Coronary artery (tissue), 2 donors: Measurements from ENCODE around the gene AK8.

Source experiments
- DNase-seq: peaks from one replicate; pipeline ENCODE4 v3.0.0-alpha.2; 2017; ENCODE audit warnings: low spot score
- H3K27ac ChIP-seq, 2 donors: fragments of 200-600 bp; sonication (generic); one replicate each; pipeline ENCODE4 v1.5.1; 2016 to 2019
- H3K4me3 ChIP-seq: fragments of 200-600 bp; sonication (generic); 2 replicates; pipeline ENCODE4 v1.5.1; 2016; ENCODE audit warnings: mild to moderate bottlenecking, moderate library complexity
- TF ChIP-seq, protein P1 (sequence below): fragments of 200-600 bp; sonication (generic); IDR thresholded peaks from one replicate; pipeline ENCODE4 v1.5.1; 2019; ENCODE audit warnings: antibody characterized with exemption

The AK8 gene

DNA sequence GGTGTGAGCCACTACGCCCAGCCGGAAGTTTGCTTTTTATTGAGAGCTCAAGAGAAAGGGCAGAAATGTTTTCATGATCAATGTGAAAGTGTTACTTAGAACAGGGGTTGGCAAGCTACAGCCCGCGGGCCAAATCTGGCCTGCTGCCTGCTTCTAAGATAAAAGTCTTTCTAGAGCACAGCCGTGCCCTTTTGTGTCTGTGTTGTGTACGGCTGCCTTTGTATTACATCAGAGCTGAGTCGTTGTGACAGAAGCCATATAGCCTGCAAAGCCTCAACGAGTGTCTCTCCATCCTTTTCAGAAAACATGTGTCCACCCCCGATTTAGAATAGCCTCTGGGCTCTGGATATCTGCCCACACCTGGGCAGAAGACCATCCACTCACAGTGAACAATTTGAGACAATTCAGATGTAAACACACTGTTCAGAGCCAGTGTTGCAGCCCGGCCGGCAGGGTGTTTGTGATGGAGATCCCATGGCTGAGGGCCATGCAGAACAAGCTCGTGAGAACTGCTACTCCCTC, 28.8 kb downstream of the AK8 start:
- TF ChIP-seq, protein P1, sequence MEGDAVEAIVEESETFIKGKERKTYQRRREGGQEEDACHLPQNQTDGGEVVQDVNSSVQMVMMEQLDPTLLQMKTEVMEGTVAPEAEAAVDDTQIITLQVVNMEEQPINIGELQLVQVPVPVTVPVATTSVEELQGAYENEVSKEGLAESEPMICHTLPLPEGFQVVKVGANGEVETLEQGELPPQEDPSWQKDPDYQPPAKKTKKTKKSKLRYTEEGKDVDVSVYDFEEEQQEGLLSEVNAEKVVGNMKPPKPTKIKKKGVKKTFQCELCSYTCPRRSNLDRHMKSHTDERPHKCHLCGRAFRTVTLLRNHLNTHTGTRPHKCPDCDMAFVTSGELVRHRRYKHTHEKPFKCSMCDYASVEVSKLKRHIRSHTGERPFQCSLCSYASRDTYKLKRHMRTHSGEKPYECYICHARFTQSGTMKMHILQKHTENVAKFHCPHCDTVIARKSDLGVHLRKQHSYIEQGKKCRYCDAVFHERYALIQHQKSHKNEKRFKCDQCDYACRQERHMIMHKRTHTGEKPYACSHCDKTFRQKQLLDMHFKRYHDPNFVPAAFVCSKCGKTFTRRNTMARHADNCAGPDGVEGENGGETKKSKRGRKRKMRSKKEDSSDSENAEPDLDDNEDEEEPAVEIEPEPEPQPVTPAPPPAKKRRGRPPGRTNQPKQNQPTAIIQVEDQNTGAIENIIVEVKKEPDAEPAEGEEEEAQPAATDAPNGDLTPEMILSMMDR: no peak
- H3K4me3 ChIP-seq: no peak overlapping the region
- DNase-seq: no peak
- H3K27ac ChIP-seq: no peak overlapping the region

DNA sequence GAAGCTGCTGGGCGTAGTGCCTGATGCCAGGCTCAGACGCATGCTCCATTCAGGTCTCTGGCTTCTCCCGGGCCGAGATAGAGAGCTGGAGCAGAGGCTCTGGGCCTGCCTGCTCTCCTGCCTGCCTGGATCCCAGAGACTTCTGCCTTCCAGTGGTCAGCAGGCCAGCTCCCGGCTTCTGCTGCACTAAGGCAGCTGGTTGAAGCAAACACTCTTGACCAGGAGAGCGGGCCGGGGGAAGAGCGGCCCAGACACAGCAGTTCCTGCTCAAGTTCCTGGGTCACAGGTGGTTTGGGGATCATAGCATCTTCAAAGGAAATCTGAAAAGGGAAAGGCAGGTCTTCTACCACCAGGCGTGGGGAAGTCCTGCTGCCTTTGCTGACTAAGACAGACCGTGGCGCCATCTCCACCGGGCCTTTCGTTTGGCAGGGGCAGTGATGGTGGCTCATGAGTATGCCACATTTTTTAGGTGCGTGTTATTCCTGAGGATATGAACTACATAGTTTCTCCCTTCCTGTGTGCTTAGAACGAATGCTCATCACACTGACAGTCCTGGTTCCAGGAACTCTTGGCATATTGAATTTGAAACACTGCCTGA, 31.1 kb downstream of the AK8 start:
- TF ChIP-seq, protein P1: no peak
- DNase-seq: no peak
- Histone ChIP-seq H3K4me3 (no peak overlapping the region), H3K27ac (no peak overlapping the region)

DNA sequence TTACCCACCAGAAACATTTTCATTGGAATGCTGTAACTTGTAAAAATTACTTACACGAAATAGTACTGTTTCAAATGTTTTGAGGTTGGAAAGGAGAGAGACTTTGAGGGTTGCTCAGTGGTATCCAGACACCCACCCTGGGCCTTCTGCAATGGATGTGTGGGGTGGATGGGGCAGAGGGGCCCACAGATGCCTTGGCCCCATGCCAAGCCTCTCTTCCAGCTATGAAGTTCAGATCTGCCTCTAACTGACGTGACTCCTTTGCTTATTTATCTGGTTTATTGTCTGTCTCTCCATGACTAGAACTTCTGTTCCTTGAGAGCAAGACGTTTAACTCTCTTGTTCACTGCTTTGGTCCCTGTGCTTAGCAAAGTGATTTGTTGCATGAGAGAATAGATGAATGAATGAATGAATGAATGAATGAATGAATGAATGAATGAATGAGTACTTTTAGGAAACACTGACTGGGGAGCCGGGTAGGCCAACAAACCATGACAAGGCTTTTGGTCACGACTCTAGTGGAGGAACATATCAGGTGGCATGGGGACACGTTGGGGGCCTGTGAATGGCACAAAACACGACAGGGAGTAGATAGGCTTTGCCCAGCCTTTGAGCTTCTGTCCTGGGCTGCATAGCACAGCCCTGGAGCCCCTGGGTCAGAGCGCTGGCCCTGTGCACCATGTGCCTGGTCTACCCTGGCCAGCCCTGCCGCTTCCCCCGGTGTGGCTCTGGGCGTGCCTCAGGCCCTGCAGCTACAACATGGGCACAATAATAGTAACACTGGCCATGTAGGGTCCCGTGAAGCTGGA, 31.8 kb downstream of the AK8 start:
- DNase-seq: no peak
- Histone ChIP-seq H3K27ac (no peak overlapping the region), H3K4me3 (no peak overlapping the region)
- TF ChIP-seq, protein P1: no peak

DNA sequence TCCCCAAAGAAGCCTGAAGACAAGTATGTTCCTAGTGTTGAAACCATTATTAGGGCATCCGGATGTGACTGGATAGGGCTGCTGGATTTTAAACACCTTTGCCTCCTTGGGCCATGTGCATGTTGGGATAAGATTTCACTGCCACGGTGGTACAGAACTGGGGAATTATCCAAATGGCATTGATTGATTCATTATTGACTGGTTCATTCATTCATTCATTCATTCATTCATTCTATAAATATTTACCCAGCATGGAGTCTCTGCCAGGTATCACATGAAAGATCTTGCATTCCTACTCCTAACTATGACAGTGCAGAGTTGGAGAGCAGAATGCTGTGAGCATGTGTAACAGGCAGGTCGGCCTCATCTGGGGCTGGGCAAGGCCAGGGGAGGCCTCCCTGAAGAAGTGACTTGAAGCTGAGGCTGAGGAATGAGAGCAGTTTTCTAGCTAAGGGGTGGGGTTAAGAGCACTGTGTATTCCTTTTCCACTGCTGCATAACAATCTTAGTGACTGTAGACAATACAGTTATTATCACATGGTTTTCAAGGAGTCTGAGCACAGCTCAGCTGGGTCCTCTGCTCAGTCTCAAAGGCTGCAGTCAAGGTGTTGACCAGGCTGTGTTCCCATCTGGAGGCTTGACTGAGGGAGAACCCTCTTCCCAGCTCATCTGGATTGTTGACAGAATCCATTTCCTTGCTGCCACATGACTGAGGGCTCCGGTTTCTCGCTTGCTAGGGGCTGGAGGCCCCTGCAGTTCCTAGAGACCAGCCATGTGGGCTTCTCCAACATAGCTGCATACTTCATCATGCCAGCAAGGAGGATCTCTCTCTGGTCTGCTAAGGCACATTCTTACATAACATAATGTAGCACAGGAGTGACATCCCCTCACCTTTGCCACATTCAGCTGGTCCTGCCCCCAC, 35.7 kb downstream of the AK8 start:
- no peak overlapping the region for H3K4me3 ChIP-seq
- no peak for DNase-seq
- H3K27ac ChIP-seq: no peak overlapping the region
- TF ChIP-seq, protein P1: no peak

DNA sequence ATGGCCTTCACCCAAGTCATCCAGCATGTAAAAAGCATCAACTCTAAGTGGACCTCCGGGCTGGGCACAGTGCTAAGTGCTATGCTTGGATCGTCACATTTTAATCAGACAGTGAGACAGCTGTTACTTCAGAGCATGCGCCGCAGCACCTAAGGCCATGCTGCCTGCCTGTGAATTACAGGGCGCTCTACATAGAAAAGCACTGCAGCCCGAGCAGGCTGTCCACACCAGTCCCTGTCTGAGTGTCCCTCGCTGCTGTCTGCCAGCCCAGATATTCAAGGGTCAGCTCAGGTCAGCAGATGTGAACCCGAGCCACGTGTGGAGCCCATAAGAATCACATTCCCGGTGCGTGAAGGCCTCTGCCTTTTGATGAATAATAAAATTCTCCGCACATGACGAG, 37.1 kb downstream of the AK8 start:
- Histone ChIP-seq H3K27ac (no peak overlapping the region), H3K4me3 (no peak overlapping the region)
- DNase-seq: no peak
- TF ChIP-seq, protein P1: no peak

DNA sequence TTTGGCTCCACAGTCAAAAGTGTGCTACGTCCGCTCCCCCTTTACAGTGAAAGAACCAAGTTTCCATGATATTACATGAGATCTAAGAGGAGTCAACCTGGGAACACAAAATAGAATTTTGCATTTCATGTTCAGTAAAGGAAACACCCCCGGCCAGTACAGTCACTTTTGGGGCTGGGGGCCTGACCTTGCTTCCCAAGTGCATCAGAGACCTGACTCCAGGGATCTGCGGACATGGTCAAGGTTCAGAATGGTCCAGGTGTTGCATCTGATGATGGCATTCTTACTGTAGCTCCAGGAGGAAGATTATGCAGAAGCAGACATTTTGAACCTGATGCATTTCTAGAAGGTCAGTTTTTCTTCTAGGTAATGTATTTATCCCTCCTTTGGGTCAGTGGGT, 39.8 kb downstream of the AK8 start:
- no peak for DNase-seq
- TF ChIP-seq, protein P1: no peak
- H3K4me3 ChIP-seq: no peak overlapping the region
- H3K27ac ChIP-seq: no peak overlapping the region
